HG02973 (cell line): Measurements from ENCODE around the gene SPG21.

Experiments used
- ATAC-seq: cut with Tn5 transposase; IDR thresholded peaks from one replicate; pipeline ENCODE4 v1.9.1; 2021; ENCODE audit warnings: moderate library complexity; ENCODE audit not compliant: unreplicated experiment

Gene SPG21

DNA sequence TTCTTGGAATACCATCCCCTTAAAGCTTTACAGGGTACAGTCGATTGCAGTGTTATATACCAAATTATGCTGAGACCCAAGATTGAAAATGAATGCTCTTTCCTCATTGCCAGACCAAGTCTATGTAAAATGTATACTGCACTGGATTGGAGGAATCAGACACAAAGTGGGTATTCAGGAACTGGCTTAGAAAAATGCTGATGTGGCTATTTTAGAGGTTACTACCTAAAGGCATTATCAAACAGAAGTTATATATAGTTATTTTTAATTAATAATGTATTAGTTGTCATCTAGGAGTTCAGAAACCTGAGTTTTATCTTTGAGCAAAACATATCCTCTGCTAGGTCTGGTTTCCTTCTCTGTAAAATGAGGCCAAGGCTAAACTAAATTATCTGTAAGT lies 3.6 kb upstream of the SPG21 start:
- ATAC-seq, result no peak

DNA sequence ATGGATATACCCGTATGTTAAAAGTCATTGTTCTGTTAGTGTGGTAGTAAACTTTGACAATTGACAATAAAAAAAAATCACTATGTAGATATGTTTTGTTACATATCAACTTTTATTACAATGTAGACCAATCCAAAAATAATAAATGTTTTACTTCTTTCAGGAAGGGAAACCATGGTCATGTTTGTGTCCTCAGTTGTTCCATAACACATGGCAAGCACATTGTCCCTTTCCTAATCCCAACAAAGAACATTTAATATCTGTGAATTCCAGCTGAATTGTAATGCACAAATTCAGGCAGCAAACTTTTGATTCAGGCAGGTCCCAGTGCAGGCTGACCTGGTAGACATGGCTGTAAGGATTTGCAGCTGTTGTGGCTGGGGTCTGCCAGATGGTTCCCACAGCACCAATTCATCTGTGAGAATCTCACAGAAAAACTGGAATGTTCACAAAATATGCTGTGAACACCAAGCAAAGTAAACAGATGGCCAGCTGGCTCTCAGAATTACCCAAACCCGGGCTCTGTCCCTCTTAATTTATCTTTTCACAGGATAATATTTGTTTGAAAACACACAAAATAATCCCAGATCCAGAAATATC lies 1.9 kb upstream of the SPG21 start:
- no peak for ATAC-seq

DNA sequence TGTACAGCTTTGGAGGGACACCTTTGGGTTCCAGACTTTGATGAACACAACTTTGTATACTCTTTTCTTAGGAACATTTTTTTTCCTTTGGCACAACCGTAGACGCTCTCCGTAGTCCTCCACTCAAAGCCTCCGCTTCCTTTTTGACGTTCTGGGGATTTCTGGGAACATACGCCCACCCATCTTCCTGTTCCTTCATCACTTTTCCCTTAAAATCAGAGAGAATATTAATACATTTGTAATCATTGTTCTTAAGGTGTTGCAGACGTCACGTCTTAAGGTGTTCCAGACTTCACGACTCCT lies 405 bp upstream of the SPG21 start:
- no peak for ATAC-seq

DNA sequence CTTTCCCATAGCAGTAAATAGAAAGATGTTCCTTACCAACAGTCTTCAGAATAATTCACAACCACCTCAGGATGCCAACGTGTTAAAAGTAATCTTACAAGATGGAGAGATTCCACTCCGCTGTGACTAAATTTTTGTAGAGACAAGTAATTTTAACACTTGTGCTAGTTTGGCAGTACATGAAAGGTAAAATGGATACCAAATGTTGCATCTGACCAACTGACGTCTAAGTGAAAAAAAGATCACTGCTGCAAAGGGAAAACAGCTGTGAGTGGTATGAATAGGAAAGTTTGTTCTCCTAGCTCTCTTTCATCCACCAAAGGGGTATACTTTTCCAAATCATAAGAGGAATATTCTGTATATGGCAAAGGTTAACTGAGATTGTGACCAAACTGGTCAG lies 2.6 kb downstream of the SPG21 start:
- ATAC-seq, result no peak

DNA sequence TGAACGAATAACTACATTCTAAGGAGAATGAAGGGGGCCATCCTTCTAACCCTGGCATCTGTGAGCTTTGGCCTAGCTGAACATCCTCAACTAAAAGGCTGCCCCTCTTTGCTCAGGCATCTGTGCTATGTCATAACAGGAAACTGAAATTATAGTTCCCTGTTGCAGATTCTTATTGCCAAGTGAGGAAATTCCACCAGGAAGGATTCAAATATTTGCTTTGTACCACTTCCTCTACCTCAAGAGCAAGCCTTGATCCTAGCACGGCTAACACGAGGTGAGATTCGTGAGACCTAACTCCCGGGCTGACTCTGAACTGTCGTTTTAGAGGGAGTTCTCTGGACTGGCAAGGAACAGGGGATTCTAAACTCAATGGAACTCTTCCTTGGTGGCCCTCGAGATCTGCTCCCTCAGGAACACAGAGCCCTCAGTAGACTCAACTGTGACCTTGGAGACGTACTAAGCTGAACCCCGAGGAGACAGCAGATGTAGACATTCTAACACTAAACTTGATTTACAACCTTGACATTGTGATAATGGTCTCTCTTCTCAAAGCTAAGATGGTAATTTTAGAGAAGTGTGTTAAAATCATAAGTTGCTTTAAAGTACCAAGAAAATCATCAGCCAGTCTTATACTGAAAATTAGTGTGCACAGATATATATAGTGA lies 4.2 kb downstream of the SPG21 start:
- ATAC-seq, result no peak

DNA sequence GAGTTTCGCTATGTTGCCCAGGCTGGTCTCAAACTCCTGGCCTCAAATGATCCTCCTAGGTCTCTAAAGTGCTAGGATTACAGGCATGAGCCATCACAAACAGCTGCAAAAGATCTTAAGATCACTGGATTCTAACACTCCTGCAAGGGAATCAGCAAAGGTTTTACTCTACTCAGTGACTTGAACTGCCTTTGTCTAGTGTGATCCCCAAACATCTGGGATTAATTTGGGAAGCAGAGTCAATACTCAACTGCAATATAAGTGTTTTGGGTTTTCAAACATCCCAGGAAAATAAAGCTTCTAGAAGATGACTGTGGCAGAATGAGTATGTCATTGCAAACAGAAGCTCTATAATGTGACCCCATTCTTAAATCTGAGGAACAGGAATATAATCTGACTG lies 7.2 kb downstream of the SPG21 start:
- no peak for ATAC-seq

DNA sequence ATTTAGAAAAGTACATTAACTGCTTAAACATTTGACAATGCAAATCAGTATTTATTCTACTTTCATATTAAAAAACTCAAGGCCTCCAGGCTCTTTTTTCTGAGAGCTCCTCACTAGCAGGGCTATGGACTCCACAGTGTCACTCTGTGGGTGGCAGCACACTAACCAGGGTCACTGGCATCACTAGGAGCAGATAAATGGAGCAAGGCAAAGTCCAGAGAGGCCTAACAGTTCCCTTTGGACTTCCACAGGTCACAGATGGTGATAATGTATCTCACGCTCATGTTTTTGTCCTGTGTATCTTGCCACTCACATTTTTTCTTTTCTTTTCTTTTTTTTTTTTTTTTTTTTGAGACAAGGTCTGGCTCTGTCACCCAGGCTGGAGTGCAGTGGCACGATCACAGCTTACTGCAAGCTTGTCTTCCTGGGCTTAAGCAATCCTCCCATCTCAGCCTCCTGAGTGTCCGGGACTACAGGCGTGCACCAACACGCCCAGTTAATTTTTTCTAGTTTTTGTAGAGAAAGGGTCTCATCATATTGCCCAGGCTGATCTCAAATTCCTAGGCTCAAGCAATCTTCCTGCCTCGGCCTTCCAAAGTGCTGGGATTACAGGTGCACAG lies 7.8 kb downstream of the SPG21 start:
- no peak for ATAC-seq

DNA sequence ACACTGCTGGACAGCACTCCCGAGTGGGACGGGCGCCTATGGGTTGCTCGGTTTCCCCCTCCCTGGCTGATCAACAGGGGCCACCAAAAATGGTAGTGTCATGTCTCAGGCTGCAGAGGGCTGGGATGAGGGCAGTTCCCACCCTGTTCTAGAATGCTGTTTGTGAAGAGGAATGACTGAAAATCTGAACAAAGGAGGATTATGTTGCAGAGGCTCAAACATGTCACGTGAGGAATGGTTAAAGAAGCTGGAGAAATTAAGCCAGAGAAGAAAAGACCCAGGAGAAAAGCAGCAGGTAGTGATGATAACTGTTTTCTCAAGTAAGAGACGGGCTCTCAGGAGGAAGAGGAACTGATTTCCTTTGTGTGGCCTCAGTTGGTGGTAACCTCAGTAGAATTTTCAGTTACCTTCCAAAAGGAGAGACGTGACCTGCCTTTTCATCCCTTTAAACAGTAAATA lies 10.4 kb downstream of the SPG21 start:
- no peak for ATAC-seq

DNA sequence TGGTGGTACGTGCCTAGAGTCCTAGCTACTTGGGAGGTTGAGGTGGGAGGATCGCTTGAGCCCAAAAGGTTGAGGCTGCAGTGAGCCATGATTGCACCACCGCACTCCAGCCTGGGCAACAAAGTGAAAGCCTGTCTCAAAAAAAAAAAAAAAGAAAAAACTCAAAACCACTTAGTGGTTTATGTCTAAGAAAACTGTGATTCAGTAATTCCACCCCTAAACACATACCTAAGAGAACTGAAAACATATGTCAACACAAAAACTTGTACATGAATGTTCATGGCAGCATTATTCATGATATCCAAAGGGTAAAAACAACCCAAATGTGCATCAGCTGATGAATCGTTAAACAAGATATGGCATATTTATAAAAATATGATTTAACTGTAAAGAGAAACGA lies 14.3 kb downstream of the SPG21 start:
- no peak for ATAC-seq

DNA sequence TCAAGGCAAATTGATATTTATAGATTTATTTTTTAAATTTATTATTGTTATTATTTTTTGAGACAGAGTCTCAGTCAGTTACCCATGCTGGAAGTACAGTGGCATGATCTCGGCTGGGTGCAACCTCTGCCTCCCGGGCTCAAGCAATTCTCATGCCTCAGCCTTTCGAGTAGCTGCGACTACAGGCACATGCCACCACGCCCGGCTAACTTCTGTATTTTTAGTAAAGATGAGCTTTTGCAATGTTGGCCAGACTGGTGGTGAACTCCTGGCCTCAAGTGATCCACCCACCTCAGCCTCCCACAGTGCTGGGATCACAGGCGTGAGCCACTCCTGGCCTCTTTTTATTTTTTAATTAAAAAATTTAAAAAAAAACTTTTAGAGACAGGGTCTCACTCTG lies 19.0 kb downstream of the SPG21 start:
- ATAC-seq, result no peak

DNA sequence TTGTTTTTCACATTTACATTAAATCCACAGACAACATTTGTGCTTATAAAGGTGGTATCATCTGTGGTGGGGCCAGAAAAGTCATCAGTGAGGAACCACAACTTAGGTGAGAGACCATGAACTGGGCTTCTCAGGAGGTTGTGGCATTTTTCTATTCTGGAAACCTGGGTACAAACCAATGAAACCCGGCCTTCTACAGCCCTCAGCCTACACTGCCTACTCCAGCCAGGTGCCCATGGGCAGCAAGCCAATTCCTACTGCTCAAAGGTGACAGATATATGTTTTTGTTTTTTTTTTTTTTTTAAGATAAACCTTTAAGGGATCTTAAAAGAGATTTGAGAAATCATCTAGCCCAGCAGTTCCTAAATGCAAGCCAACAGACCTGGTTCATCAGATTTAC lies 20.3 kb downstream of the SPG21 start:
- no peak for ATAC-seq

DNA sequence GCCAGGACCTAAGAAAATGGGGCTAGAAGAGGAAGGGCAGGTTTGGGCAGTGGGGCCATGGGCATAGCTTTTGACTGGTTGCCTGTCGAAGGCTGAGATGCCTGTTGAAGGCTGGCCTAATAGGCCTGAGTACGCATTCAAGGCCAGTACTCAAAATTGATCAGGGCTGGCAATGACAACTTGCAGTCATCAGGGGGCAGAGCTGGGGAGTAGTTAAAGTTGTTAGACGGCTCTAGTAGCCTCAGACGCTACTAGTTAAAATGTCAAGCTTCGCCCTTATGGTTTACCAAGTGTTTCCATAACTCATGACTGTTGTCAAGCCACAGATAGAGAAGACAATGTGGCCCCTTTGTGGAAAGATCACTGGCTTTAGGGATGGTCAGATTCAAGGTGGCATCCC lies 28.7 kb downstream of the SPG21 start:
- ATAC-seq, result no peak

DNA sequence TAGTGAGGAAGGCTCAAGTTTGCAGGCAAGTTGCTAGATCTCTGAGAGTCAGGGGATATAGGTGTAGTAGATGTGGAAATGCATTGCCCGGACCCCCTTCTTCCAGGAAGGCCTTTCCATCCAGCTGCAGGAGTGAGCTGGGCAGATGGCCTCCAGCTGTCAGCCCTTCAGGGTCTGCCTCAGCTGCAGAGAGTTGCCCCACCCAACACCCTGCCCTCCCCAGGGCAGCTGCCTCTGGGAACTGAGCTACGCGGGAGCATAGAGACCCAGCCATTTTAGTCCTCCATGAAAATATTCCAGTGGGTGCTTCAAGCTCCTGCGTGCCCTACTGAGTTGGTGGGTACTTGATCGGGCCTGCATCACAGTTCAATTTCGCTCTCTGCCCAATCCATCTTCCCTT lies 29.6 kb downstream of the SPG21 start:
- no peak for ATAC-seq

DNA sequence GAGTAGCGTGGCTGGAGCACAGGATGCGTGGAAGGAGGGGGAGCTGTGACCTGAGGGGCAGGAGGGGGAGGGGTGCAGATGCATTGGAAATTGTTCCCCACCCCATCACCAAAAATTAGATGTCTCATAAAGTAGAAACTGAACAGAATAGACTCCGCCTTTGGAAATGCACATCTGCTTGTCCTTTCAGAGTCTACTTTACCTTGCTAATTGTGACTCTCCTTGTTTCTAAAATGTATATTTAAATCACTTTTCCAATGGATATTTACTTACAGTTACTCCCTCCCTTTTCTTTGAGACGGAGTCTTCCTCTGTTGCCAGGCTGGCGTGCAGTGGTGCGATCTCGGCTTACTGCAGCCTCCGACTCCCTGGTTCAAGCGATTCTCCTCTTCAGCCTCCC lies 30.6 kb downstream of the SPG21 start:
- ATAC-seq, result no peak

DNA sequence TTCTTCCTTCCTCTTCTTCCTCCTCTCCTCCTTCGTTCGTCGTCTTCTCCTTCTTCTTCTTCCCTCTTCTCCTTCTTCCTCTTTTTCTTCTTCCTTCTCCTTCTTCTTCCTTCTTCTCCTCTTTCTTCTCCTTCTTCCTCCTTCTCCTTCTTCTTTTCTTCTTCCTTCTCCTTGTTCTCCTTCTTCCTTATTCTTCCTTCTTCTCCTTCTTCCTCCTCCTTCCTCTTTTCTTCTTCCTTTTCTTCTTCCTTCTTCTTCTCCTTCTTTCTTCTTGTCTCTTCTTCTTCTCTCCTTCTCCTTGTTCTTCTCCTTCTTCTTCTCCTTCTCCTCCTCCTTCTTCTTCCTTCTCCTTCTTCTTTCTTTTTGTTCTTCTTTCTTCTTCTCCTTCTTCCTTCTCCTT lies 35.3 kb downstream of the SPG21 start:
- ATAC-seq, result no peak

DNA sequence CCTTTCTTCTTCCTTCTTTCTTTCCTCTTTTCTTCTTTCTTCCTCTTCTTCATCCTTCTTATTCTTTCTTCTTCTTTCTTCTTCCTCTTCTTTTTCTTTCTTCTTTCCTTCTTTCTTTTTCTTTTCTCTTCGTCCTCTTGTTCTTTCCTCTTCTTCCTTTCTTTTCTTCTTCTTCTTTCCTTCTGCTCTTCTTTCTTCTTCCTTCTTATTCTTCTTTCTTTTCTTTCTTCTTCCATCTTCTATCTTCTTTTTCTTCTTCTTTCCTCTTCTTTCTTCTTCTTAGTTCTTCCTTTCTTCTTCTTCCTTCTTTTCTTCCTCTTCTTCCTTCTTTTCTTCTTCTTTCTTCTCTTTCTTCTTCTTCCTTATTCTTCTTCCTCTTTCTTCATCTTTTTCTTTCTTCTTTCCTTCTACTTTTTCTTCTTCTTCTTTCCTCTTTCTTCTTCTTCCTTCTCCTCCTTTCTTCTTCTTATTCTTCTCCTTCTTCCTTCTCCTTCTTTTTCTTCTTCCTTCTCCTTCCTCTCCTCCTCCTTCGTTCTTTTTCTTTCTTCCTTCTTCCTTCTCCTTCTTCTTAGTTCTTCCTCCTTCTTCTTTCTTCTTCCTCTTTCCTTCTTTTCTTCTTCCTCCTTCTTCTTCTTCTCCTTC lies 37.8 kb downstream of the SPG21 start:
- no peak for ATAC-seq

DNA sequence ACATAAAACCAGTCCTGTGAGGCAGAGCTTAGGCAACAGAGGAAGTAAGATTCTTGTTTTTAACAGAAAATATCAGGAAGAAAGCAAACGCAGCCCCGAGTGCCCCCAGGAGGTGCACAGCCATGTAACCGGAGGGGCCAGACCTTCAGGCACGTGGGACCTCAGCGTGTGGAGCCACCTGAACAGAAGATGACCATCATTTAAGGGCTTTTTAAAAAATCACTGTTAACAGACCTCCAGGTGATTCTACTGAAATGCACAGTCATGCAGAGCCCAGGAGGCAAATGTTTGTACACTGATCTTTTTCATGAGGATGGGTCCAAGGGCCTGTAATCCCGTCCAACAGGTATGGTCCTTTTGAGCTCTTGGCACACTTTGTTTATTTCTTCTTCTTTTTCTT lies 38.8 kb downstream of the SPG21 start:
- ATAC-seq, result no peak

DNA sequence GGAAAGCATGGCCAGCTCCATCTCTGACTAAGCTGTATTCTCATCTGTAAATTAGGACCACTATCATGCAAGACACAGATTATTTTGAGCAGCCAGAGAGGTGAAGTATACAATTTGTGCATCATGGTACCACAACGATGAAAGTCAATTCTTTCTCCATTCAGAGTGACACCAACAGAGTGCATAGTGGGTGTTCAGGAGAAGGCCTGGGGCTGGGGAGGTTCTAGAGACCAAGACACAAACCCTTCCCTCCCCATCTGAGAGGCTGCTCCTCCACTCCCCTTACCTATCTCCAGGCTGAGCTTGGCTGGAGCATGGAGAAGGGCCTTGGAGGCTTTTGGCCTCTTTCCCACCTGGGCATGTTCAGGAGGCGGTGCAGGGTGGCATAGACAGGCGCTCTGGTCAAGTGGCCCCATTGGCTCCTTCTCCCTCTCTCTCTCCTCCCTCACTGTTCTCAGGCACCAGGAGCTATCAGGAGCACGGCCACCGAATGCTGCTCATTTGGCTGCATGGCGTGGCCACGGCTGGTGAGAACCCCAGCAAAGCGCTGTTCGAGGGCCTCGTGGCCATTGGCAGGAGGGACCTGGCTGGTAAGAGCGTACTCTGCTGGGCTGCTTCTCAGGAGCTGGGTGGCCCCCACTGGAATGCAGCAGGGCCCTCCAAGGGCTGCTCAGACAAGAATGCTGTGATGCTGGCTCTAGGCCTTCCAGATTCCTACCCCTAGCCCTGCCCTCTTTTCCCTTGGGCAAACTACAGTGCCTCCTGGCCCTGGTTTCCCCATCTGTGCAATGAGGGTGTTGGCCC lies 40.1 kb downstream of the SPG21 start:
- ATAC-seq, result no peak

DNA sequence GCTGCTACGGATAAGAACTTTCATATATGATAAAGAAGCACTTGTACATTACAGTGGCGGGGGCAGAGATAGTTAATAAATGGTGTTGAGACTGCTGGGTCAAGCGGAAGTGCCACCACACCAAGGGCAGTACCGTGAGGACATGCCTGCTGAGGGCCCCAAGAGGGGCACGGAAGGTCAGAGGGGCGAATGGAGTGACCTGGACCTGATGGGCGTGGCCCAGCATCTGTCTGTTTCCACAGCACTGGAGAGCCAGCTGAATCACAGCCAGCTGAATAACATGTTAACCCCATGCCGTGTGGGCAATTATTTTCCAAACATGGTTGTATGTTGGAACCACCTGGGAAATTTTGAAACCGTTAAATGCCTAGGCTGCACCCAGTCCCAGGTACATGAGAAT lies 40.8 kb downstream of the SPG21 start:
- no peak for ATAC-seq

DNA sequence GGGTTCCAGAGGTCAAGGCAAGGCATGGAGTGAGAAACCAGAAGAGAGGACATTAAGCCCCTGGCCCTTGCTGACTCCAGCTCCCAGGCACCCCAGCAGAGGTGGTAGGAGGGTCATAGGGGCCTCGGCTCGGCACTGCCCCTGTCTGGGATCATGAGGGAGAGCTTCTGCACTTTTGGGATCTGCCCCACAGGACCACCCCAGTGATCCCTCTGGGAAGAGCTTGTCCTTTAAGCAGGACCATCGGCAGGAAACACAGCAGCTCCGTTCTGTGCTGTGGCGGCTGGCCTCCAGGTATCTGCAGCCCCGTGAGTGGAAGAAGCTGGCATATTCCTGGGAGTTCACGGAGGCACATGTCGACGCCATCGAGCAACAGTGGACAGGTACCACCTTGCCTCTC lies 42.5 kb downstream of the SPG21 start:
- ATAC-seq, result no peak

DNA sequence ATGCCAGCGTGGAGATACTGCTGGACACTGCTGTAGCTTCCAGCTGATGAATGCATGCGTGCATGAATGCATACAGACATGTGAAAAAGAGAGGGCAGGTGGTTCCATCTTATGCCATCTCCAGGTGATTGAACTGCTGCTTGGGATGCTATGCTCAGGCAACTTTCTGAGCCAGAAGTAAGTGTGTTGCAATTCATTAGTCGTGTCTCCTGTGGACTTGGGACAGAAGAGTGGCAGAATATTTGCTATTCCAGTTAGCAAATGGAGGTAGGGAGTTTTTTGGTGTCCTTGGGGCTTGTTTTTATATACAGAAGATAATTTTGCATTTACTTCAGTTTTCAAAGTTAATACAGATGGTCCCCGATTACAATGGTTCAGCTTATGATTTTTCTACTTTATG lies 44.8 kb downstream of the SPG21 start:
- ATAC-seq, result no peak
